ENCODE measurements around the gene CFD.
"Not testable (repeated sequence)": the region's sequence is repeated elsewhere in the genome, so short reads cannot be mapped to it uniquely, and the experiment has no call there.

The CFD gene

DNA sequence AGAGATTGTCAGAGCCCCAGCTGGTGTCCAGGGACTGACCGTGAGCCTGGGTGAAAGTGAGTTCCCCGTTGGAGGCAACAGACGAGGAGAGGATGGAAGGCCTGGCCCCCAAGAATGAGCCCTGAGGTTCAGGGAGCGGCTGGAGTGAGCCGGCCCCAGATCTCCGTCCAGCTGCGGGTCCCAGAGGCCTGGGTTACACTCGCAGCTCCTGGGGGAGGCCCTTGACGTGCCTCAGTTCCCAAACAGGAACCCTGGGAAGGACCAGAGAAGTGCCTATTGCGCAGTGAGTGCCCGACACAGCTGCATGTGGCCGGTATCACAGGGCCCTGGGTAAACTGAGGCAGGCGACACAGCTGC lies 8.5 kb upstream of the CFD start:
- H3K4me3 ChIP-seq (ENCODE audit: low read depth, low read length), result no peak overlapping the region
- TF ChIP-seq, protein P1, sequence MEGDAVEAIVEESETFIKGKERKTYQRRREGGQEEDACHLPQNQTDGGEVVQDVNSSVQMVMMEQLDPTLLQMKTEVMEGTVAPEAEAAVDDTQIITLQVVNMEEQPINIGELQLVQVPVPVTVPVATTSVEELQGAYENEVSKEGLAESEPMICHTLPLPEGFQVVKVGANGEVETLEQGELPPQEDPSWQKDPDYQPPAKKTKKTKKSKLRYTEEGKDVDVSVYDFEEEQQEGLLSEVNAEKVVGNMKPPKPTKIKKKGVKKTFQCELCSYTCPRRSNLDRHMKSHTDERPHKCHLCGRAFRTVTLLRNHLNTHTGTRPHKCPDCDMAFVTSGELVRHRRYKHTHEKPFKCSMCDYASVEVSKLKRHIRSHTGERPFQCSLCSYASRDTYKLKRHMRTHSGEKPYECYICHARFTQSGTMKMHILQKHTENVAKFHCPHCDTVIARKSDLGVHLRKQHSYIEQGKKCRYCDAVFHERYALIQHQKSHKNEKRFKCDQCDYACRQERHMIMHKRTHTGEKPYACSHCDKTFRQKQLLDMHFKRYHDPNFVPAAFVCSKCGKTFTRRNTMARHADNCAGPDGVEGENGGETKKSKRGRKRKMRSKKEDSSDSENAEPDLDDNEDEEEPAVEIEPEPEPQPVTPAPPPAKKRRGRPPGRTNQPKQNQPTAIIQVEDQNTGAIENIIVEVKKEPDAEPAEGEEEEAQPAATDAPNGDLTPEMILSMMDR (IDR thresholded peaks at IDR 0.05; ENCODE audit: borderline replicate concordance, insufficient read depth, low read depth, low read length), result no peak

DNA sequence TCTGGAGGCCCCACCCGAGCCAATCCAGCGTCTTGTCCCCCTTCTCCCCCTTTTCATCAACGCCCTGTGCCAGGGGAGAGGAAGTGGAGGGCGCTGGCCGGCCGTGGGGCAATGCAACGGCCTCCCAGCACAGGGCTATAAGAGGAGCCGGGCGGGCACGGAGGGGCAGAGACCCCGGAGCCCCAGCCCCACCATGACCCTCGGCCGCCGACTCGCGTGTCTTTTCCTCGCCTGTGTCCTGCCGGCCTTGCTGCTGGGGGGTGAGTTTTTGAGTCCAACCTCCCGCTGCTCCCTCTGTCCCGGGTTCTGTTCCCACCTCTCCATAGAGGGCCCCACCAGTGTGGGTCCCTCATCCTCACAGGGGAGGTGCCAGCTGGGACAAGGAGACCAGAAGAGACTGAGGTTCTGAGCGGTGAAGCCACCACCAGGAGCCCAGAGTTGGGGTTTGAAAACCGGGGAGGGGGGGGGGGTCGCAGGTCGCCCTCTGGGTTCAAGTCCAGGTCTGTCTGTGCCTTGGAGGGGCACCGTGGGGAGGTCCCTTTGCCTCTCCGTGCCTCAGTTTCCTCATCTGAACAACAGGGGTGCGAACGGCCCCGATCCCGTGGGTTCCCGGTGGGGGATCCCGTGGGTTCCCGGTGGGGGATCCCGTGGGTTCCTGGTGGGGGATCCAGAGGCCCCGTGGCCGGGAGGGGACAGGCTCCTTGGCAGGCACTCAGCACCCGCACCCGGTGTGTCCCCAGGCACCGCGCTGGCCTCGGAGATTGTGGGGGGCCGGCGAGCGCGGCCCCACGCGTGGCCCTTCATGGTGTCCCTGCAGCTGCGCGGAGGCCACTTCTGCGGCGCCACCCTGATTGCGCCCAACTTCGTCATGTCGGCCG lies 7.1 kb upstream of the CFD start, which contains the start of gene ELANE:
Gene ELANE (plus strand): TSS at position 168 of the 878 bp plus-strand sequence. CDS start 26 bp downstream, at position 194.
- TF ChIP-seq, protein P1 (IDR thresholded peaks at IDR 0.05; ENCODE audit: borderline replicate concordance, insufficient read depth, low read depth, low read length), result no peak
- no peak within 1 kb of the TSS for H3K4me3 ChIP-seq (ENCODE audit: low read depth, low read length)

DNA sequence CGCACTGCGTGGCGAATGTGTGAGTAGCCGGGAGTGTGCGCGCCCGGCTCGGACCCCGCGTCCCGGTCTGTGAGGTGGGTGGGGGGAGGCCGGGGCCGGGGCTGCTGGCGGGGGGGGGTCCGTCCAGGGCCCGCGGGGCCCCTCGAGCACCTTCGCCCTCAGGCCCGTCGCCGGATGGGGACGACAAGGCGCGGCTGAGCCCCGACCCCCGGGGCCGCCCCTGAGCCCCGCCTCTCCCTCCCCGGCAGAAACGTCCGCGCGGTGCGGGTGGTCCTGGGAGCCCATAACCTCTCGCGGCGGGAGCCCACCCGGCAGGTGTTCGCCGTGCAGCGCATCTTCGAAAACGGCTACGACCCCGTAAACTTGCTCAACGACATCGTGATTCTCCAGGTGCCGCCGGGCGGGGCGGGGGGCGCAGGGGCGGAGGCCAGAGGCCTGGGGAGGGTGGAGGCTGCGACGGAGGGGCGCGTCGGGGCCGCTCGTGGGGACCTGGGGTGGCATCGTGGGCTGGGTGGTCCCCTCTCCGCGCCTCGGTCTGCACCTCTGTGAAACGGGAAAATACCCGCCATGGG lies 6.4 kb upstream of the CFD start:
- TF ChIP-seq, protein P1 (IDR thresholded peaks at IDR 0.05; ENCODE audit: borderline replicate concordance, insufficient read depth, low read depth, low read length), result no peak
- H3K4me3 ChIP-seq (ENCODE audit: low read depth, low read length), result no peak overlapping the region

DNA sequence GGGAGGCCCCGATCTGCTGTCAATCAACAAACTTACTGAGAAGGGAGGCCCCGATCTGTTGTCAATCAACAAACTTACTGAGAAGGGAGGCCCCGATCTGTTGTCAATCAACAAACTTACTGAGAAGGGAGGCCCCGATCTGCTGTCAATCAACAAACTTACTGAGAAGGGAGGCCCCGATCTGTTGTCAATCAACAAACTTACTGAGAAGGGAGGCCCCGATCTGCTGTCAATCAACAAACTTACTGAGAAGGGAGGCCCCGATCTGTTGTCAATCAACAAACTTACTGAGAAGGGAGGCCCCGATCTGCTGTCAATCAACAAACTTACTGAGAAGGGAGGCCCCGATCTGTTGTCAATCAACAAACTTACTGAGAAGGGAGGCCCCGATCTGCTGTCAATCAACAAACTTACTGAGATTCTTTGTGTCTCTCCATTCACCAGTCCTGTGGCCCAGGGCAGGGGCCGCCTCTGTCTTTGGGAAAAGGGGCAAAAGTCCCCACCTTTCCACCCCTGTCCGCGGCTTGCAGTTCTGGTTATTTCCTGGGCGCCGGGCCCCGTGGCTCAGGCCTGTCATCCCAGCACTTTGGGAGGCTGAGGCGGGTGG lies 5.7 kb upstream of the CFD start:
- H3K4me3 ChIP-seq (ENCODE audit: low read depth, low read length), result not testable (repeated sequence)

DNA sequence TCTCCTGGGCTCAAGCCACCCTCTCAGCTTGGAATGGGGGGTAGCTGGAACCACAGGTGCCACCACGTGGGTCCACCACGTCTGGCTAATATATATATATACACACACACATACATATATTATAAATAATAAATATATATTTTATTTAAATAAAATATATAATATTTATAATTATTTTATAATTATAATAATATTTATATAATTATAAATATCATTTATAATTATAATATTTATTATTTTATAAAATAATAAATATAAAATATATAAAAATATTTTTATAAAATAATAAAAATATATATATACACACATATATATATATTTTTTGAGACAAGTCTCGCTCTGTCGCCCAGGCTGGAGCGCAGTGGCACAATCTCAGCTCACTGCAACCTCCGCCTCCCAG lies 4.9 kb upstream of the CFD start:
- no peak overlapping the region for H3K4me3 ChIP-seq (ENCODE audit: low read depth, low read length)
- TF ChIP-seq, protein P1 (IDR thresholded peaks at IDR 0.05; ENCODE audit: borderline replicate concordance, insufficient read depth, low read depth, low read length), result no peak

DNA sequence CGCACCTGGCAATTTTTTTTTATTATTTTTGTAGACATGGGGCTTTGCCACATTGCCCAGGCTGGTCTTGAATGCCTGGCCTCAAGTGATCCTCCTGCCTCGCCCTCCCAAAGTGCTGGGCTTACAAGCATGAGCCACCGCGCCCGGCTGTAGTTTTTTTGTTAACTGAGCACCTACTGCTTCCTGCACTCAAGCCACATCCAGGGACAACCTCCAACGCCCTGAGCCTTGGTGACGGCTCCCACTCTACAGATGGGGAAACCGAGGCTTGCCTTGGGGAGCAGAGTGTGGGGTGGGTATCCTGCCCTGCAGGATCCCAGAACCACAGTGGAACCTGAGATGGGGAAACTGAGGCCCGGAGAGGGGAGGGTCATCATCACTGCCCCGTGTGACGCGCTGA lies 4.3 kb upstream of the CFD start:
- TF ChIP-seq, protein P1 (IDR thresholded peaks at IDR 0.05; ENCODE audit: borderline replicate concordance, insufficient read depth, low read depth, low read length), result no peak
- no peak overlapping the region for H3K4me3 ChIP-seq (ENCODE audit: low read depth, low read length)

DNA sequence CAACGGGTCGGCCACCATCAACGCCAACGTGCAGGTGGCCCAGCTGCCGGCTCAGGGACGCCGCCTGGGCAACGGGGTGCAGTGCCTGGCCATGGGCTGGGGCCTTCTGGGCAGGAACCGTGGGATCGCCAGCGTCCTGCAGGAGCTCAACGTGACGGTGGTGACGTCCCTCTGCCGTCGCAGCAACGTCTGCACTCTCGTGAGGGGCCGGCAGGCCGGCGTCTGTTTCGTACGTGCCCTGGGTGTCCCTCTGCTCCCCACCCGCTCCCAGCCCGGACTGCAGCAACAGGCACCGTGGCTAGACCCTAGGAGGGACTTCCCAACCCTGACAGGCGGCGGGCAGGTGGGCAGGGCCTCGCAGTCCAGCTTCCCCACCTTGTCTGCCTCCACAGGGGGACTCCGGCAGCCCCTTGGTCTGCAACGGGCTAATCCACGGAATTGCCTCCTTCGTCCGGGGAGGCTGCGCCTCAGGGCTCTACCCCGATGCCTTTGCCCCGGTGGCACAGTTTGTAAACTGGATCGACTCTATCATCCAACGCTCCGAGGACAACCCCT lies 3.8 kb upstream of the CFD start:
- TF ChIP-seq, protein P1 (IDR thresholded peaks at IDR 0.05; ENCODE audit: borderline replicate concordance, insufficient read depth, low read depth, low read length), result no peak
- H3K4me3 ChIP-seq (ENCODE audit: low read depth, low read length), result no peak overlapping the region
